NK-92 (cell line): ENCODE measurements around the gene EEF1E1.
A peak's percentile ranks its signal among the peaks of the same experiment; 100 is the strongest.

ENCODE experiments used
- DNase-seq: peaks from one replicate; lab custom pipeline; 2025; ENCODE audit not compliant: unreplicated experiment; lab: John Stamatoyannopoulos, UW

EEF1E1 gene

DNA sequence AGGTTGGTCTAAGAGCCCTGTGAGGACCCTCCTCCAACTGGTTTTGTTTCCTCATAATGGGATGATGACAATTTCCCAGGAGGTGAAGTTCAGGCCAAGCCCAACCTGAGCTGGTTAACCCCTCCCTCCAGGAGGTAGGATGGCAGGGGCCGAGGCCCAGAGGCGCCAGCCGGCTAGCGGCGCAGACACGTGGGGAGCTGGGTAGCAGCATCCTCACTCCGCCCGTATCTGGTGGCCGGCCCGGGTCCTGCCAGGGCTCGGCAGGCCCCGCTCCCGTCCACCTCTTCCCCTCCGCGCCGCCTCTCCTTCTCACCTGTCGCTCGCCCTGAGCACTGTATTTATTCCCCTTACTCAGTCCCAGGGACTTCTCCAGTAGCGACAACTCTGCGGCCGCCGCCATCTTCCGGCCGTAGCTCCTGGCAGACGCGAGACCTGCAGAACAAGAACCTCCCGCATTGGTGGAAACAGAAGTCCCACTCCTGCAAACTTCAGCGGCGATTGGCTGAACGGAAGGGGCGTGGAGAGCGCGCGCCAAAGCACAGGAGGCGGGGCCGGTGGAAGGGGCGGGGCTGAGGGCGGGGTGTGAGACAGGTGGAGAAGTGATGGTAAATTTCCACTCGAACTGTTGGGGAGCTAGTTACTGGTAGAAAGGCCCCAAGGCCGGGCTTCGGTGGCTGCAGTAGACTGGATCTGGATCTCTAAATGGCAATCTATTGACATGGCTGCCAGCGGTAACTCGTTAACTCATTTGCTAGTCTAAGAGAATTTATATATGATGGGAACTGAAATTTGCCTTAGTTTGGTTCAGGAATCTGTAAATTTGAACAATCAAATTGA is at the start of gene EEF1E1:
TSS of gene EEF1E1 (minus strand) at position 427 of the 837 bp plus-strand sequence. CDS start at position 400, 27 bp downstream.
- DNase-seq: peak; percentile 78

DNA sequence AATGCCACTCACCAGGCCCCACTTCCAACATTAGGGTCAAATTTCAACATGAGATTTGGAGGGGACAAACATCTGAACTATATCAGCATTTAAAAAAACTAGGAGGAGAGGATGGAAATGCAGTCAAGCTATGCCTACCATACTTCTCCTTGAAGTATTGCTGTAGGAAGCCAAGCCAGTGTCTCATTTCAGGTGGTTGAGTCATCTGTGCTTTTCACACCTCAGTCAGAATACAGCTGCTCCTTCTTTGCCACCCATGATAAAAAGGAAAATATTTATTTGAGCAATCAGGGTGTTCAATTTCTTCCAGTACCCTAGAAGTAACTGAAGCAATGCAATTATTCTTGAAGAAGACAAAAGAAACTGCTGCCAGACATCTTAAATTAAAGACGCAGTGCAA is 47.0 kb upstream of the EEF1E1 start:
- DNase-seq: no peak

DNA sequence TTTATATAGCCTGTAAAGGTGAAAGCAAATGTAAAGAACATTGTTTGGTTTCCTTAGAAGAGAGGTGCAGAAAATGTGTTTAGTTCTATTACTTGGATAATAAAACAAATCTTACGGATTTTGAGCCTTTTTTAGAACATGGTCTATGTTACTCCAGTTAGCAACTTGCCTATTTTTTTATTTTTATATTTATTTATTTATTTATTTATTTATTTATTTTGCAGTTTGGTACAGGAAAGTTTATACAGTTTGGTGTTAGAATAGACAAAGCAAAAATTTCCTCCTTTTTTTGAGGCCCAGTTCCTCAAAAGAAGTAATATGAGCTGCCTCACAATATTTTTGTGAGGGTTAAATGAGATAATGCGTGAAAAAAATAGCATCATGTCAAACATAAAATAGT is 41.6 kb upstream of the EEF1E1 start:
- no peak for DNase-seq

DNA sequence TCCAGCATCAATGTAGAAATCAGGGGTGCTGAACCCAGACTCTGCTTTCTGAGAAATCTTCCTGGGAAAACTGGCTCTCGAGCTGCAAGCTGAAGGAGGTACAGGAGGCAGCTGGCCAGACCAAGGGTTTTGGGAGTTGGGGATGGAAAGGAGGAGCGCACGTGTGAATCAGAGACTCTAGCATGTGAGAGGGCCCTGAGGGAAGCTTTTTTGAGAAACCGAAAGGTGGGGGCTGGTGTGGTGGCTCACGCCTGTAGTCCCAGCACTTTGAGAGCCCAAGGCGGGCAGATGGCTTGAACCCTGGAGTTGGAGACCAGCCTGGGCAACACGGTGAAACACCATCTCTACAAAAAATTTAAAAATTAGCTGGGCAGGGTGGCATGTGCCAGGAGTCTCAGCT is 37.1 kb upstream of the EEF1E1 start:
- DNase-seq: no peak

DNA sequence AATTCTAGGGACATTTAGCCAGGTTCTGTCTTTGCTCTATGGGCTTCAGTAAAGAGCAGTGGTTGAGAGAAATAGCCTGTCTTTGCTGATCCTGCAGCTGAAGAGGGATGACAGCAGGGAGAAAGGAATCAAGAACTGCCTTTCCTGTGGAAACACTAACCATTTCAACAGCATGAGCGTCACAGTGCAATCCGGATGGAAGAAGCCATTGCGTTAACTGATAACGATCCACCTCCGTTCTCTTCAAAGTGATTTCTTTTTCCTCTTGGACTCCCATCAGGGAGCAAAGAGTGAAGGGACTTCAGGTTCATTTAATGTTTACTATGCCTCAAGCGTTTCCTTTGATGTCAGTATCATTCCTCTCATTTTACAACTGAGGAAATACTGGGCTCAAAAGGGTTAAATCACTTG is 35.2 kb upstream of the EEF1E1 start:
- no peak for DNase-seq

DNA sequence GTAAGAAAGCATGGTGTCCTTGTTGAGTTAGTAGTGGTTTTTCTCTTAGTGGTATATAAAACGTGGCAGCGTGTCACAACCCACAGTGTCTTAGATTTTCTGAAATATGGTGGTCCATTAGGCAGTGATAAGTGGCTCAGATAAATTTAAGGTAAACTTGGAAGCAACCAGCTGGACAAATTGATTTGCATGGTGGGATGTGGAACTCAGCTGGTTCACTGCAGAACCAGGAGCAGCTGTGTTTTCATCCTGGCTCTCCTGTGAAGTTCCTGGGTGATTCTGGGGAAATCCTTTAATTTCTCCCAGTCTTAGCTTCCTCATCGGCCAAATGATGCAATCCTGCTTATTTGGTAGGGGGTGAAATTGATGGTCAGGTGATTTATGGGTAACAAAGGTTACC is 32.9 kb upstream of the EEF1E1 start:
- no peak for DNase-seq

DNA sequence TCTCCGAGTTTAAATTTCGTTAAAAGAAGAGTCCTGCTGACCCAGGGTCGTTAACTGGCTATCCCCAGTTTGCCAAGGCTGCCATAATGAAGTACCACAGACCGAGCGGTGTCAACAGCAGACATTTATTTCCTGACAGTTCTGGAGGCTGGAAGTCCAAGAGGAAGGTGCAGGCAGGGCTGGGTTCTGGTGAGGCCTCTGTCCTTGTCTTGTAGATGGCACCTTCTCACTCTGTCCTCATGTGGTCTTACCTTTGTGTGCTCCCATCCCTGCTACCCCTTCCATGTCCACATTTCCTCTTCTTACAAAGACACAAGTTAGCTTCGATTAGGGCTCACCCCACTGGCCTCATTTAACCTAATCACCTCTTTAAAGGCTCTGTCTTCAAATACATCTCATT is 29.8 kb upstream of the EEF1E1 start:
- no peak for DNase-seq

DNA sequence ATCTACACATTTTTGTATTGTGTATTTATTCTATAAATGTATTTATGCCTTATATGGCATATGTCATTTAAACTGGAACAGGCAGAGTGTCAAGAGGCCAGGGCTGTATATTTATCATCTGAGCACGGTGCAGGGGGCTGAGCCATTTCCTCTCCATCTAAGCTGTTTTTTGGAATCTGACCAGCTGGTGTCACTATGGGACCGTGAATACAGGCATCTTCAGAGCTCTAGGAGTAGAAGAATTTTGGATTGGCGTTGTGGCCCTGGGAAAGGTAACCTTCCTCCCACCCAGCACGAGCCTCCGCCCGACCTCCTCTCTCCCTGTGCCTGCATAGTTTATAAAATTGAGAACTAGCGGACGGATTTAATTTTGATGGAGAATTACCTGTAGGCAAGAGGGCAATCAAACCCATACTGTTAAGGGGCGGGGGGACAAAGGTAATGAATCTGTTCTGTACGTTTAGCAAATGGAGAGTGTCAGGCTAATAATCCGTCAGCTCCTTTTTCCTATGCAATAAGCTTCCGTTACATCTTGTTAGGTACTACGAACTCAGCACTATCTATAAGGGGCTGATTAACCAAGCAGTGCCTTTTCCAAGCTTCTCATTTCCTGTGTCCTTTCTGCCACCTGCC is 29.0 kb upstream of the EEF1E1 start:
- no peak for DNase-seq

DNA sequence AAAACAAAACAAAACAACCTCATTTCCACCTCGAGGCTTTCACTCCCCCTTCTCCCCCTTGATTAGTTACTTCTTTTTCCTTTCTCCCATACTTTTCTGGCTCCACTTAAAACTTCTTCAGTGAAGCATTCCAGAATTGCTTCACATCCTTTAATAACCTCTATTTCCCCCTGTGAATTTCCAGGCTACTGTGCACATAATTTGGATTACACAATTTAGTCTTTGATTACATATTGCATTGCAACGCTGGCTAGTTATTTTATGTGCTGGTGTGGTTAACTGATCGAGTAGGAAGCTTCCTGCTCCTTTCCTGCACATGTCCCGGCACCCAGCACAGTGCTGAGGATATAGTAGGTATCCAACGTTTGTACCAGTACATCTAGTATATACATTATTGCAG is 28.1 kb upstream of the EEF1E1 start:
- no peak for DNase-seq

DNA sequence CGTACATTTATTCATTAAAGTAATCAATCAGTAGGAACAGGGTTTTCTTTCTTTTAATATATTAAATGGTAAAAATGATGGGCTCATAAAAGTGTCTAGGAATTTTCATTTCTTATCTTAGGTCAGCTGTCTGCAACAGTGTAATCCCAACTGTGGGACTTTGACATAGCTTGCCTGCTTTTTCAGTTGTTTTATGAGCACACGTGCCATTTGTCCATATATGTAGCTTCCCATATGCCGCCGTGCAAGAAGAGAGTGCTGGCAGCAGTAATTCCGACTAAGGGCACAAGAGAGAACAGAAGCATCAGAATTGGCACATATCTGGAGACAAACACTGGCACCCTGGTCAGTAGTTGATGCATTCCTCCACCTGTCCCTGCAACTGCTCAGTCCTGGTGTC is 20.9 kb upstream of the EEF1E1 start:
- no peak for DNase-seq

DNA sequence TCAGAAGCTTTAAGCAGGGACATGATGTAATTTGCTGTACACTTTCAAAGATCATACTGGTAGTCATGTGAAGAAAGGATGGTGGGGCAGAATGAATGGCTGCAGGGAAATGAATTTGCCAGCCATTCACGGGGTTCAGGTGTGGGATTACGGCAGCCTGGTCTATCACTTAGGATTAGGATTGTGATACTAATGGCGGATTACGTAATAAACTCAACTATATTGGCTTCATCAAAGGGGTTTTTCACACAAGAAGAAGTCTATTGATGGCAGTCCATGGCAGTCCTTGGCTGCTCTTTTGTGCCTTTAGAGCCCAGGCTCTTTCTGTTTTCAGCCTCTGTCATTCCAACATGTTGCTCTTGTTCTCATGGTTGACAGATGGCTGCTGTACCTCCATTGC is 12.6 kb upstream of the EEF1E1 start:
- no peak for DNase-seq

DNA sequence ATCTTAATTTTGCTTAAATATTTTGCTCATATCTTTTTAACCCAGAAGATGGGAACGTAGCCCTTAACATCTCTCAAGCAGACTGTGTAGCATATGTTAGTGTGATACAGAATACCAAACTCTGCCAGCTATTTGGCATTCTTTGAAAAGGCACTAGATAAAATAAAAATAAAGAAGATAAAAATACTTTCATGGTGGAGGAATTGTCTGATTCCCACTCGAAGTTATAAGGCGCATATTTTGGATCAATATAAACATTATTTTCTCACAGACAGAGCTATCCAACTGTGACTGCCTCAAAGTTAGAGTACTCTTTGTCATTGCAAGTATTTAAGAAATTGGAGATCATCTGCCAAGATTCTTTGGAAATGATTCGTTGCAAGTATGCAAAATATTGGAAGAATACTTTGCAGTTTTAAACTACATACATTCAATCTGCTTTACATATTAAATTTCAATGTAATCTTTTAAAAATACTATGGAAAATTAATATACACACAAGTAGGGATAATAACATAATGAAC is 10.8 kb upstream of the EEF1E1 start:
- no peak for DNase-seq

DNA sequence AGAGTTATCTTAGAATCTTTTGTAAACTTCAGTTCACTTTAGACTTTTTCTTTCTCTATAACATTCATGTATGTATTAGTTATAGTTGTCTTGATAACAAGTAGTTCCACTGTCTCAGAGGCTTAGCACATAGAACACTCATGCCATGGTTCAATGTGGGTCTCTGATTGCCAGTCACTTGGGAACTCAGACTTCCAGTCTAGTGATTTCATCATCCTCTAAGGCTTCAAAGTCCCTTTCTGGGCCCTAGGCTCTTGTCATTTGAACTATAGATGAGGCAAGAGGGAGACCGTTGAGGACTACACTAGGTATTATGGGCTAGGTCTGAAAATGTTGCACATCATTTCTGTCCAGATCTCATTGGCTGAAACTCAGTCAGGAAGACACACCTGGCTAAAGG is 8.4 kb upstream of the EEF1E1 start:
- DNase-seq: no peak

DNA sequence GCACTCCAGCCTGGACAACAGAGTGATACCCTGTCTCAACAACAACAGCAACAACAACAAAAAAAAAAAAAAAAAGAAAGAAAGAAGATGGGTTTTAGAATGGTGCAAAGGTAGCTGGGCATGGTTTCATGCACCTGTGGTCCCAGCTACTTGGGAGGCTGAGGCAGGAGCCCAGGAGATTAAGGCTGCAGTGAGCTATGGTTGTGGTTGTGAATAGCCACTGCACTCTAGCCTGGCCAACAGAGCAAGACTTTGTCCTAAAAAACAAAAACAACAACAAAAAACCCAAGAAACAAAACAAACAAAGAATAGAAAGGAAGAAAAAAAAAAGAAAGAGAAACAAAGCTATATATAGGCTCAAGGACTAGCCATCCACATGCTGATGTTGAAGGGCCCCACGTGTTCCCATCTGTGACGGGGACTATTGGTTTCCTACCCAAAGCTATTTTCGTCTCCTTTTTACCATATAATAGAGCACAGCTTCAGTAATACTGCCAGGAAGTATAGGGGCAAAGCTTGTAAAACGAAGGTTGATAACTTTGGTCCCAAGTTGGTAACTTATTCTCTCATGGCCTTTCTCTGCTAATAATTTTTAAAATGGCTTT is 7.9 kb upstream of the EEF1E1 start:
- DNase-seq: no peak

DNA sequence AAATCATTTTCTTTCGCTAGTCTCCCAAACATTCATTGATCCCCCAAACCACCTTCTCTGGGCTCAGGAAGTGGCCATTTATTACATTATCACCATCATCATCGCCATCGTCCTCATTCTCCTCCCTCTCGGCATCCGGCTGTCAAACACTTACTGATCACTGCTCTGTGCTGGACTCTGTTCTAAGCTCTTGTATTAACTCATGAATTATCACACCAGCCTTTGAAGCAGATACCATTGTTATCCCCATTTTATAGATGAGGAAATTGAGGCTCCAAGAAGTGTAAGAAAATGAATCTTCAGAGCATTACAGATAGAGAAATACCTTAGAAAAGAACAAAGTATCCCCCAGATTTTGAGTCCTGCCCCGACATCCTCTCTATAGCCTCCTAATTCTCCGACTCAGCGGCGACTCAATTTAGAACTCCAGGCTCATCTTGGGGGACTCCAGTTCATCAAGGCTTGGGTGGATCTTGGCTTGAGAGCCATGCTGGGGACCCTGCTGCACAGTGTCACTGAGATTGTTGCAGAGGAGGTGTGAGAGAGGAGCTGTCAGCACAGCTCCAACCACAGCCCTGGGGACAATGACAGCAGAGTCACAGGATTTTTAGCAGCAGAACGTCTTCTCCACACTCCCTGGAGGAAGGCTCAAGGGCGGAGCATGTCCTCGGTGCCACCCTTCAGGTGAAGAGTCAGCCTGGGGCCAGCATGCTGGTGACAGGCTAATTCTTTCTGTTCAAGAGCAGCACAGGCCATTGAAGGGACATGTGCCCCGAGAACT is 6.6 kb upstream of the EEF1E1 start:
- no peak for DNase-seq

DNA sequence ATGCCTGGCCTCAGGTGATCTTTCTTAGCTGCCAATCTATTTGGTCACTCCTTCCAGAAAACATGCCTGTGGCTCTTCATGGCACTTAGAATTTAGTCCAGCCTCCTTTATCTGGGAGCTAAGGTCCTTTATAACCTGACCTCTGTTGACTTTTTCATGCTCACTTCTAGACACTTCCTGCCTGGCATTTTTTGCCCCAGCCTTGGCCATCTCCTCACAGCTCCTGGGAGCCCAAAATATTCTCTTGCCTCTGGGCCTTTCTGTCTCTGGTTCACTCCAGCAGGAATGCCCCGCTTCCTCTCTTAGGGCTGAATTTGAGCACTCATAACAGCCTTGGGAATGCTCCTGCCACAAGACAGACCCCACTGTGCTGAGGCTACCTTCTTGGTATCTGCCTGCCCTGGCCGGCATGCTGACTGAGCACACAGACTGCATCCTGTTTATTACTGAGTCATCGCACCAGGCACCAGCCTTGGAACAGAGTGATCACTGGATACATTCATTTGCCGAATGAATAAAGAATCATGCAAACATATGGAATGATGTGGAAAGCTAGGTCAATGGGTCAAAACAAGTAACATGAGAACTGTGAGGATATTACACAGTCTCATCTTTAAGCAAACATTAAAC is 5.8 kb upstream of the EEF1E1 start:
- no peak for DNase-seq

DNA sequence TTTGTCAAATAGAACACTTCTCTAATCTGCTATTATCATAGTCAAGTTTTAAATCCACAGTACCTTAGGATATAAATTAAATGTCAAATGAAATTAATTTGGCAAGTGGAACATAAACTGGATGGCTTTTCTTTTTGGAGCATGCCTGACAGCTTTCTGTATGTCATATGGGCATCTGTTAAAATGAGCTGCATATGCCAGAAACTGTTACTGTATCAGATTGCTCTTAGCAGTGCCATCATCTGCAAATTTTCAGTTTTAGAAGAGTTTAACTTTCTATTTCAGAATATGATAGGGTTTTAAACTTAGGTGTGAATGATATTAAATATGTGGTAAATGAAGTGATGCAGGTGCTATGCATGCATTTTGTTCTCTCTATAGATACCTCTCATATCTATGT is 3.4 kb upstream of the EEF1E1 start:
- DNase-seq: no peak

DNA sequence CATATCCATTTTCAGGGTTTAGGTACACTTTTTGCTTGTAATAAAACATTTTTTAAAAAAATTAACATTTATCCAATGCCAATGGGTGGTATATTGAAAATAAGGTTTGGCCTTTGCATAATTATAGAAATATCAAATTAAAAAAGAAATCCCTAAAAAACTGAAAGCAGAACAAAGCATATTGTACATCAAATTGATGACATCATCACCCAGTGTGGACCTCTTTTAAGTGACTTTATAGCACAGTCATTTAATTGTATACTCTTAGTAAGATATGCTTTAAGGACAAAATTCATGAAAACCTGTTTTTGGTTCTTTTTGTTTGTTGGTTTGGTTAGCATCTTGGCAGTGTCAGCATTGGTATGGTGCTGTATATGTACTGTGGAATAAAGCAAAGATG is 1.4 kb upstream of the EEF1E1 start:
- DNase-seq: no peak

DNA sequence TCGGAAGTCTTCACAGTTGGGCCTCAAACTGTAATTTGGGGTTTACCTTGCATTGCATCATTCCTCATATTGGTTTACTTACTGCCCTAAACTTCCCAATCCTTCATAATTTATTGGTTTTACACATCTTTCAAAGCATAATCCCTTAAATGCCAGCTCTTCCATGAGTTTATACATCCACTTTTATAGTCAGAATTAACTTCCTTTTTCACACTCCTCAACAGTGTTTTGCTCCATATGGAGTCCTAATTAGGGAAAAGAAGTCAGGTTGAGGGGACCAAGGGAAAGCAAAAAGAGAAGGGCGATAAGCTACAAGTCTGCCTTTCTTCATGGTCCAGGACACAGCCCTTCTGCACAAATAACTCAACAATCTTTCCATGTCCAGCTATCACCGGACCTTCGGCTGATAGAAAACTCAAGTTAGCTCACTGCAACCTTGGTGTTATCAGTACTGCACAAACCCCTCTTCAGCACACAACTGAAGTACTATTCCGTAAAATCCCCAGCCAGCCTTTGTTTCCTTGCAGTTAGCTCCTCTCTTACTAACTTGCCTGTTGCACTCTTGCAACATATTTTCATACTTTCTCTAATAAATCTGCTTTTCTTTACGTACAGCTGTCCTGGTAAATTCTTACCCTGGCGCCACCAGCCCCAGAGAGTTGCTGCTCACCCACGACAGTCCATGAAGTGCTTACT is 2.0 kb downstream of the EEF1E1 start:
- no peak for DNase-seq

DNA sequence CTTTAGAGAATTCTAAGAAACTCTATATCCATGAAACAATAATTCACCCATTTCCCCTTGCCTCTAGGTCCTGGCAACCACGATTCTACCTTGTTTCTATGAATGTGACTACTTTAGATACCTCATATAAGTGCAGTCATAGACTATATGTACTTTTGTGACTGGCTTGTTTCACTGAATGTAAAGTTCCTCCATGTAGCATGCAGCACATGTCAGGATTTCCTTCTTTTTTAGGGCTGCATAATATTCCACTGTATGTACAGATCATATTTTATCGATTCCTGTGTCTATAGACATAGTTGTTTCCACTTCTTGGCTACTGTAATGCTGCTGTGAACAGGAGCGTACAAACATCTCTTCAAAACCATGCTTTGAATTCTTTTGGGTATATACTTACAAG is 11.7 kb downstream of the EEF1E1 start:
- DNase-seq: no peak
